ENCODE data around the gene DGUOK. TPM values are rescaled to one million over a fixed set of nuclear protein-coding genes. Genes with fewer than 3 reads are reported as not detected.

Gene DGUOK
- total RNA-seq, 1 experiment from 2014 or later = 70.7 TPM

GRCh38 chr2:73896362-73897239 is 30.1 kb upstream of the DGUOK start:
- no peaks in the 10 kb centered on the region for H3K9me3 Mint-ChIP-seq (ENCODE audit: unreplicated experiment)
- H3K36me3 Mint-ChIP-seq (ENCODE audit: insufficient read depth, unreplicated experiment) = no peaks in the 10 kb centered on the region
- Histone ChIP-seq H3K4me1 (no peaks in the 10 kb centered on the region), H3K27me3 (replicated peaks; ENCODE audit: control insufficient read depth, insufficient read depth, low read length) (no peaks in the 10 kb centered on the region), H3K4me3 (ENCODE audit: low read depth, low read length) (no peak overlapping the region), H3K9me3 (no peaks in the 10 kb centered on the region), H3K36me3 (ENCODE audit: control insufficient read depth, insufficient read depth, low read length) (no peaks in the 10 kb centered on the region)
- TF ChIP-seq CTCF (IDR thresholded peaks at IDR 0.05; ENCODE audit: insufficient read depth in 1 of 2, low read depth in 1 of 2, low read length in 1 of 2, severe bottlenecking in 1 of 2, unreplicated experiment in 1 of 2) = no peak
- intact Hi-C loops (cut with micrococcal nuclease; ENCODE audit: unreplicated experiment) = no loop called here
- POLR2A ChIA-PET = interaction anchor here (0.6 kb wide), 1 partner anchor 282 kb away, joined by 7 read pairs; the partner anchor contains the start of gene MOB1A
- no TSS peak for BruUV-seq (replicated peaks)
- H3K4me1 Mint-ChIP-seq (ENCODE audit: low read depth, unreplicated experiment) = no peaks in the 10 kb centered on the region
- CTCF ChIA-PET = no interaction called here
- H3K27ac Mint-ChIP-seq (ENCODE audit: unreplicated experiment) = no peak overlapping the region
- DNase-seq = no peak
- H3K4me3 Mint-ChIP-seq (ENCODE audit: unreplicated experiment) = no peak overlapping the region
- H3K27me3 Mint-ChIP-seq (ENCODE audit: insufficient read depth, unreplicated experiment) = no peaks in the 10 kb centered on the region

GRCh38 chr2:73897240-73897583 is 29.5 kb upstream of the DGUOK start:
- Histone ChIP-seq H3K27me3 (replicated peaks; ENCODE audit: control insufficient read depth, insufficient read depth, low read length) (no peaks in the 10 kb centered on the region), H3K9me3 (no peaks in the 10 kb centered on the region), H3K4me3 (ENCODE audit: low read depth, low read length) (no peak overlapping the region), H3K36me3 (ENCODE audit: control insufficient read depth, insufficient read depth, low read length) (no peaks in the 10 kb centered on the region), H3K4me1 (no peaks in the 10 kb centered on the region)
- no TSS peak for BruUV-seq (replicated peaks)
- no peak for TF ChIP-seq CTCF (IDR thresholded peaks at IDR 0.05; ENCODE audit: insufficient read depth in 1 of 2, low read depth in 1 of 2, low read length in 1 of 2, severe bottlenecking in 1 of 2, unreplicated experiment in 1 of 2)
- Mint-ChIP-seq H3K36me3 (ENCODE audit: insufficient read depth, unreplicated experiment) (no peaks in the 10 kb centered on the region), H3K27me3 (ENCODE audit: insufficient read depth, unreplicated experiment) (no peaks in the 10 kb centered on the region), H3K4me3 (ENCODE audit: unreplicated experiment) (no peak overlapping the region), H3K9me3 (ENCODE audit: unreplicated experiment) (no peaks in the 10 kb centered on the region), H3K27ac (ENCODE audit: unreplicated experiment) (no peak overlapping the region), H3K4me1 (ENCODE audit: low read depth, unreplicated experiment) (no peaks in the 10 kb centered on the region)
- intact Hi-C loops (cut with micrococcal nuclease; ENCODE audit: unreplicated experiment) = no loop called here
- ChIA-PET POLR2A (no interaction called here), CTCF (no interaction called here)
- no peak for DNase-seq

- no peaks in the 10 kb centered on the region for H3K9me3 ChIP-seq
- no peak overlapping the region for H3K4me3 ChIP-seq (ENCODE audit: low read depth, low read length)
- H3K27ac Mint-ChIP-seq (ENCODE audit: unreplicated experiment) = no peak overlapping the region
- no peak overlapping the region for H3K4me3 Mint-ChIP-seq (ENCODE audit: unreplicated experiment)
- H3K27me3 ChIP-seq (replicated peaks; ENCODE audit: control insufficient read depth, insufficient read depth, low read length) = no peaks in the 10 kb centered on the region
- BruUV-seq (replicated peaks) = no TSS peak
- H3K4me1 ChIP-seq = no peaks in the 10 kb centered on the region
- TF ChIP-seq CTCF (IDR thresholded peaks at IDR 0.05; ENCODE audit: insufficient read depth in 1 of 2, low read depth in 1 of 2, low read length in 1 of 2, severe bottlenecking in 1 of 2, unreplicated experiment in 1 of 2) = no peak
- H3K9me3 Mint-ChIP-seq (ENCODE audit: unreplicated experiment) = no peaks in the 10 kb centered on the region
- DNase-seq = no peak
- intact Hi-C loops (cut with micrococcal nuclease; ENCODE audit: unreplicated experiment) = no loop called here
- ChIA-PET POLR2A (no interaction called here), CTCF (no interaction called here)
- H3K4me1 Mint-ChIP-seq (ENCODE audit: low read depth, unreplicated experiment) = no peaks in the 10 kb centered on the region
- H3K36me3 Mint-ChIP-seq (ENCODE audit: insufficient read depth, unreplicated experiment) = no peaks in the 10 kb centered on the region
- no peaks in the 10 kb centered on the region for H3K36me3 ChIP-seq (ENCODE audit: control insufficient read depth, insufficient read depth, low read length)
- H3K27me3 Mint-ChIP-seq (ENCODE audit: insufficient read depth, unreplicated experiment) = no peaks in the 10 kb centered on the region
These were observed 28.7 kb upstream of the DGUOK start for GRCh38 chr2:73897934-73898333.
